ENCODE measurements around the gene FOXL2NB. TPM values are rescaled to one million over a fixed set of nuclear protein-coding genes. Genes with fewer than 3 reads are reported as not detected.

Gene FOXL2NB
- total and polyA plus RNA-seq, 10 of the 15 experiments (the other 5 are each of a cell fraction or from before 2014, with no cell fraction given): not detected

DNA sequence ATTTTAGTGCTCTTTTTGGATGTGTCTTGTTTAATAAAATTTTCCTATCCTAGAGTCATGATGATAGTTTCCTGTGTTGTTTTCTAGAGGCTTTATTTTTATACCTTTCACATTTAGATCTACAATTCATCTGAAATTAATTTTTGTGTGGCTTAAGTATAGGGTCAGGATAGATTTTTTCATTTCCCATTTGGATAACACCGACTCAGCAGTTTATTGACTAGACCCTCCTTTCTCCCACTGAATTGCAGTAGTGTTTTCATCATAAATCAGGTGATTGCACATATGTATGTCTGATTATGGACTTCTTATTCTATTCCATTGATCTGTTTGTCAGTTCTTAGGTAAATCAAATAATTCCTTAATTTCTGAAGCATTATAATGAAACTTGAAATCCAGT, 48.7 kb downstream of the FOXL2NB start:
- DNase-seq (ENCODE audit: low read depth, low spot score) (no peak), FAIRE-seq (no peak)

More for the DNA sequence above, 48.7 kb downstream of the FOXL2NB start:
- ChIA-PET POLR2A (no interaction called here), CTCF (no interaction called here), RAD21 (ENCODE audit: unreplicated experiment) (no interaction called here), SMC1A (ENCODE audit: uncharacterized antibody, unreplicated experiment) (no interaction called here)
- H2AFZ ChIP-seq (ENCODE audit: control insufficient read depth, low read depth, low read length): no peak overlapping the region
- WGBS (ENCODE audit: insufficient coverage, insufficient replicate concordance, low lambda C conversion rate, missing lambda C conversion rate): 4% methylated on average over 1 of the region's 1 CpG
- H3K79me2 ChIP-seq (ENCODE audit: control insufficient read depth, insufficient read depth, low read length): no peaks in the 10 kb centered on the region
- TF ChIP-seq, protein P1, sequence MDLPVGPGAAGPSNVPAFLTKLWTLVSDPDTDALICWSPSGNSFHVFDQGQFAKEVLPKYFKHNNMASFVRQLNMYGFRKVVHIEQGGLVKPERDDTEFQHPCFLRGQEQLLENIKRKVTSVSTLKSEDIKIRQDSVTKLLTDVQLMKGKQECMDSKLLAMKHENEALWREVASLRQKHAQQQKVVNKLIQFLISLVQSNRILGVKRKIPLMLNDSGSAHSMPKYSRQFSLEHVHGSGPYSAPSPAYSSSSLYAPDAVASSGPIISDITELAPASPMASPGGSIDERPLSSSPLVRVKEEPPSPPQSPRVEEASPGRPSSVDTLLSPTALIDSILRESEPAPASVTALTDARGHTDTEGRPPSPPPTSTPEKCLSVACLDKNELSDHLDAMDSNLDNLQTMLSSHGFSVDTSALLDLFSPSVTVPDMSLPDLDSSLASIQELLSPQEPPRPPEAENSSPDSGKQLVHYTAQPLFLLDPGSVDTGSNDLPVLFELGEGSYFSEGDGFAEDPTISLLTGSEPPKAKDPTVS (IDR thresholded peaks at IDR 0.05; ENCODE audit: low read depth, low read length): no peak
- TF ChIP-seq, protein P2, sequence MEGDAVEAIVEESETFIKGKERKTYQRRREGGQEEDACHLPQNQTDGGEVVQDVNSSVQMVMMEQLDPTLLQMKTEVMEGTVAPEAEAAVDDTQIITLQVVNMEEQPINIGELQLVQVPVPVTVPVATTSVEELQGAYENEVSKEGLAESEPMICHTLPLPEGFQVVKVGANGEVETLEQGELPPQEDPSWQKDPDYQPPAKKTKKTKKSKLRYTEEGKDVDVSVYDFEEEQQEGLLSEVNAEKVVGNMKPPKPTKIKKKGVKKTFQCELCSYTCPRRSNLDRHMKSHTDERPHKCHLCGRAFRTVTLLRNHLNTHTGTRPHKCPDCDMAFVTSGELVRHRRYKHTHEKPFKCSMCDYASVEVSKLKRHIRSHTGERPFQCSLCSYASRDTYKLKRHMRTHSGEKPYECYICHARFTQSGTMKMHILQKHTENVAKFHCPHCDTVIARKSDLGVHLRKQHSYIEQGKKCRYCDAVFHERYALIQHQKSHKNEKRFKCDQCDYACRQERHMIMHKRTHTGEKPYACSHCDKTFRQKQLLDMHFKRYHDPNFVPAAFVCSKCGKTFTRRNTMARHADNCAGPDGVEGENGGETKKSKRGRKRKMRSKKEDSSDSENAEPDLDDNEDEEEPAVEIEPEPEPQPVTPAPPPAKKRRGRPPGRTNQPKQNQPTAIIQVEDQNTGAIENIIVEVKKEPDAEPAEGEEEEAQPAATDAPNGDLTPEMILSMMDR (IDR thresholded peaks at IDR 0.05 in 2 of 3, conservative IDR thresholded peaks at IDR 0.05 in 1 of 3; ENCODE audit: control insufficient read depth in 2 of 3, extremely low read depth in 1 of 3, insufficient read depth in 1 of 3, low read depth in 3 of 3, low read length in 3 of 3): no peak
- H3K27me3 ChIP-seq (replicated peaks in 1 of 2; ENCODE audit: control insufficient read depth in 2 of 2, insufficient read depth in 2 of 2, low read length in 1 of 2): 0 out of 4 replicates have a peak, but pooled peaks cover 0 to 2% of the 10 kb centered on the region in 2 experiments
- no peak overlapping the region for H3K9ac ChIP-seq (ENCODE audit: control insufficient read depth, insufficient read depth, low read length)
- BruUV-seq (replicated peaks): no TSS peak
- H3K27ac ChIP-seq (ENCODE audit: control insufficient read depth, insufficient read depth): no peak overlapping the region
- no peak for ATAC-seq
- no peak overlapping the region for H3K4me2 ChIP-seq (ENCODE audit: control insufficient read depth, insufficient read depth)
- H3K4me3 ChIP-seq: no peak overlapping the region
- H3K36me3 ChIP-seq (ENCODE audit: control insufficient read depth in 2 of 2, insufficient read depth in 2 of 2, low read length in 1 of 2): no peaks in the 10 kb centered on the region
- H4K20me1 ChIP-seq (ENCODE audit: control insufficient read depth, insufficient read depth): no peaks in the 10 kb centered on the region
- no peaks in the 10 kb centered on the region for H3K4me1 ChIP-seq (ENCODE audit: control insufficient read depth, insufficient read depth, low read length)
- in situ Hi-C loops (cut with MboI): no loop called here
- no peaks in the 10 kb centered on the region for H3K9me3 ChIP-seq (replicated peaks; ENCODE audit: control insufficient read depth, insufficient read depth, low read length)
- intact Hi-C loops (cut with micrococcal nuclease; ENCODE audit: unreplicated experiment): no loop called here

Other genes with a start within 250 kb of the FOXL2NB start
- gene PIK3CB, start 112.3 kb upstream of the FOXL2NB start, total RNA-seq (2014; rRNA removed): 7.7 and 9.5 TPM in 2 replicates
- 6.3 and 6.6 TPM in 2 replicates for gene PIK3CB, start 112.3 kb upstream of the FOXL2NB start, total RNA-seq (2014; rRNA removed; fragmentation: Illumina TruSeq; extraction: Trizol)
- gene PIK3CB, start 112.3 kb upstream of the FOXL2NB start, total RNA-seq (2021): 13.5 and 18.4 TPM in 2 replicates
- 11.6 and 12.9 TPM in 2 replicates for gene PIK3CB, start 112.3 kb upstream of the FOXL2NB start, polyA plus RNA-seq (2011; rRNA removed)
- gene PIK3CB, start 112.3 kb upstream of the FOXL2NB start, polyA plus RNA-seq (2014; fragmentation: Illumina TruSeq; extraction: Trizol): 17.3 and 22.3 TPM in 2 replicates
- 1 to 10 TPM; 5.0 to 5.5 TPM for gene PIK3CB, start 112.3 kb upstream of the FOXL2NB start, polyA plus RNA-seq (2014; fragmentation: Nextera tagmentation; extraction: Ambion mirVana)
- gene PIK3CB, start 112.3 kb upstream of the FOXL2NB start, polyA plus RNA-seq (2014; rRNA removed): 9.3 and 10.5 TPM in 2 replicates
- 10 to 100 TPM; 13.5 to 17.0 TPM for gene PIK3CB, start 112.3 kb upstream of the FOXL2NB start, polyA plus RNA-seq (2016; fragmentation: Nextera tagmentation; extraction: Ambion mirVana)
- not detected in 2 replicates for gene FOXL2, start 80 bp upstream of the FOXL2NB start, total RNA-seq (2014; rRNA removed)
- gene FOXL2, start 80 bp upstream of the FOXL2NB start, total RNA-seq (2014; rRNA removed; fragmentation: Illumina TruSeq; extraction: Trizol): not detected in 2 replicates
- gene FOXL2, start 80 bp upstream of the FOXL2NB start, total RNA-seq (2021): 0.08 TPM in 1 of 2 replicates, not detected in the other
- not detected in 2 replicates for gene FOXL2, start 80 bp upstream of the FOXL2NB start, polyA plus RNA-seq (2011; rRNA removed)
- gene FOXL2, start 80 bp upstream of the FOXL2NB start, polyA plus RNA-seq (2014; fragmentation: Illumina TruSeq; extraction: Trizol): not detected in 2 replicates
- gene FOXL2, start 80 bp upstream of the FOXL2NB start, polyA plus RNA-seq (2014; fragmentation: Nextera tagmentation; extraction: Ambion mirVana): not detected
- not detected in 2 replicates for gene FOXL2, start 80 bp upstream of the FOXL2NB start, polyA plus RNA-seq (2014; rRNA removed)
- not detected for gene FOXL2, start 80 bp upstream of the FOXL2NB start, polyA plus RNA-seq (2016; fragmentation: Nextera tagmentation; extraction: Ambion mirVana)
- not detected in 2 replicates for gene PRR23A, start 59.1 kb downstream of the FOXL2NB start, total RNA-seq (2014; rRNA removed)
- gene PRR23A, start 59.1 kb downstream of the FOXL2NB start, total RNA-seq (2014; rRNA removed; fragmentation: Illumina TruSeq; extraction: Trizol): not detected in 2 replicates
- not detected in 2 replicates for gene PRR23A, start 59.1 kb downstream of the FOXL2NB start, total RNA-seq (2021)
- gene PRR23A, start 59.1 kb downstream of the FOXL2NB start, polyA plus RNA-seq (2011; rRNA removed): not detected in 2 replicates
- not detected in 2 replicates for gene PRR23A, start 59.1 kb downstream of the FOXL2NB start, polyA plus RNA-seq (2014; fragmentation: Illumina TruSeq; extraction: Trizol)
- gene PRR23A, start 59.1 kb downstream of the FOXL2NB start, polyA plus RNA-seq (2014; fragmentation: Nextera tagmentation; extraction: Ambion mirVana): not detected
- gene PRR23A, start 59.1 kb downstream of the FOXL2NB start, polyA plus RNA-seq (2014; rRNA removed): not detected in 2 replicates
- not detected for gene PRR23A, start 59.1 kb downstream of the FOXL2NB start, polyA plus RNA-seq (2016; fragmentation: Nextera tagmentation; extraction: Ambion mirVana)
- gene PRR23B, start 73.7 kb downstream of the FOXL2NB start, total RNA-seq (2014; rRNA removed): not detected in 2 replicates
- not detected in 2 replicates for gene PRR23B, start 73.7 kb downstream of the FOXL2NB start, total RNA-seq (2014; rRNA removed; fragmentation: Illumina TruSeq; extraction: Trizol)
- gene PRR23B, start 73.7 kb downstream of the FOXL2NB start, total RNA-seq (2021): not detected in 2 replicates
- gene PRR23B, start 73.7 kb downstream of the FOXL2NB start, polyA plus RNA-seq (2011; rRNA removed): not detected in 2 replicates
- not detected in 2 replicates for gene PRR23B, start 73.7 kb downstream of the FOXL2NB start, polyA plus RNA-seq (2014; fragmentation: Illumina TruSeq; extraction: Trizol)
- gene PRR23B, start 73.7 kb downstream of the FOXL2NB start, polyA plus RNA-seq (2014; fragmentation: Nextera tagmentation; extraction: Ambion mirVana): not detected
- not detected in 2 replicates for gene PRR23B, start 73.7 kb downstream of the FOXL2NB start, polyA plus RNA-seq (2014; rRNA removed)
- gene PRR23B, start 73.7 kb downstream of the FOXL2NB start, polyA plus RNA-seq (2016; fragmentation: Nextera tagmentation; extraction: Ambion mirVana): not detected
- gene PRR23C, start 97.7 kb downstream of the FOXL2NB start, total RNA-seq (2014; rRNA removed): not detected in 2 replicates
- not detected in 2 replicates for gene PRR23C, start 97.7 kb downstream of the FOXL2NB start, total RNA-seq (2014; rRNA removed; fragmentation: Illumina TruSeq; extraction: Trizol)
- gene PRR23C, start 97.7 kb downstream of the FOXL2NB start, total RNA-seq (2021): not detected in 2 replicates
- gene PRR23C, start 97.7 kb downstream of the FOXL2NB start, polyA plus RNA-seq (2011; rRNA removed): not detected in 2 replicates
- gene PRR23C, start 97.7 kb downstream of the FOXL2NB start, polyA plus RNA-seq (2014; fragmentation: Illumina TruSeq; extraction: Trizol): not detected in 2 replicates
- gene PRR23C, start 97.7 kb downstream of the FOXL2NB start, polyA plus RNA-seq (2014; fragmentation: Nextera tagmentation; extraction: Ambion mirVana): not detected
- gene PRR23C, start 97.7 kb downstream of the FOXL2NB start, polyA plus RNA-seq (2014; rRNA removed): not detected in 2 replicates
- not detected for gene PRR23C, start 97.7 kb downstream of the FOXL2NB start, polyA plus RNA-seq (2016; fragmentation: Nextera tagmentation; extraction: Ambion mirVana)